HG02981 (cell line): Measurements from ENCODE around the gene ZNF761.

Experiments used
- ATAC-seq: cut with Tn5 transposase; IDR thresholded peaks from one replicate; pipeline ENCODE4 v1.9.1; 2021; ENCODE audit warnings: mild to moderate bottlenecking, moderate library complexity; ENCODE audit not compliant: unreplicated experiment

ZNF761 gene

GRCh38 chr19:53504885-53505284 lies 73.1 kb downstream of the ZNF761 start:
- no peak for ATAC-seq

- no peak for ATAC-seq
Measured at GRCh38 chr19:53506728-53507127, 74.9 kb downstream of the ZNF761 start.
